GM18858 (cell line): ENCODE results near the gene VCPKMT.
A peak's percentile ranks its signal among the peaks of the same experiment; 100 is the strongest.

ENCODE experiments used
- ATAC-seq: cut with Tn5 transposase; IDR thresholded peaks from one replicate; pipeline ENCODE4 v1.9.1; 2021; ENCODE audit not compliant: unreplicated experiment

Gene VCPKMT

DNA sequence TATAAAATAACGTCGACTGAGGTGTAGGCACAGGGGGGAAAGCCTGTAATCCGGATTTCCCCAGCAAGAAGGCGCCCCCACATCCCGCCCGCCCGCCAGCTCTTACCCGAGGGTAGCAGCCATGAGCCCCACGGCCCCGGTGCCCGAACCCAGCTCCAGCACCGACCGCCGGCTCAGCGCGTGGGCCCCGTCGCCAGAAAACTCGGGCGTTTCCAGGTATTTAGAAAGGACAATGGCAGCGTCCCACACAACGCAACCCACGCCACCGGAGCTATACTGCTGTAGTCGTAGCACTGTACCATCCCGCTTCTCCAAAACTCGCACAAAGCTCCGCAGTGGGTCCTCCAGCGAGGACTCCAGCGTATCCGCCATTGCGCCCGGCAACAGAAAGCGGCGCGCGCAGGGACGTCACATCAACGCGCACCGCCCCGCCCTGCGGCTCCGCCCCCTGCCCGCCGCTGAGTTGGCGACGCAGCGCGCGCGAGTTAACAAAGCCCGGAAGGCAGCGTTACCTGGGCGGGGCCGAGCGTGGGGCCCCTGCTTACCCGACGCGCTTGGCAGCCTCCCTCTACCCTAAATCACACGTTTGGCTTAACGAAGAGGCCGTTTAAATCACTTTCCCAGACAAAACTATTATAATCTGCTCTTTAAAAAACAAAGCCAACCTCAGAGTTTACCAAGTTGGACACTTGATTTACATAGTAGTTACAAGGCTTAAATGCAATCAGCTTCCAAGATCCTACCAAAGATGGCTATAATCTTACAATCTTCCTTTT lies at the start of gene VCPKMT:
TSS of gene VCPKMT (minus strand) at position 392 of the 776 bp plus-strand sequence. CDS start at position 372, 20 bp downstream.
- ATAC-seq: peak; percentile 79

GRCh38 chr14:50156111-50156510 lies 39.7 kb upstream of the VCPKMT start:
- ATAC-seq: no peak

GRCh38 chr14:50148799-50149198 lies 32.4 kb upstream of the VCPKMT start:
- ATAC-seq: no peak

DNA sequence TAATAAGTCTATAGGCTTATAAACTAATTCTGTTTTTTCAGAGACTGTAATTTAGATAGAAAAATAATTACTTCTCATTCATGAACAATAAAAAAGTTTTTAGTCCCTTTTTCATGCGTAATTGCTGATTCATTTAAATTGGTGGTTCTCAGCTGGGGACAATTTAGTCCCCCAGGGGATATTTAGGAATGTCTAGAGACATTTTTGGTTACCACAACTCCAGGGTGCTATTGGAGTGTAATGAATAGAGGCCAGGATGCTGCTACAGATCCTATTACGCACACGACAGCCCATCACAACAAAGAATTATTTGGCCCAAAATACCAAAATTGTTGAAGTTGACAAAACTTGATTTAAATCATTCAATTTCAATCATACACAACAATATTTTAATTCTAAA lies 22.8 kb upstream of the VCPKMT start:
- no peak for ATAC-seq

DNA sequence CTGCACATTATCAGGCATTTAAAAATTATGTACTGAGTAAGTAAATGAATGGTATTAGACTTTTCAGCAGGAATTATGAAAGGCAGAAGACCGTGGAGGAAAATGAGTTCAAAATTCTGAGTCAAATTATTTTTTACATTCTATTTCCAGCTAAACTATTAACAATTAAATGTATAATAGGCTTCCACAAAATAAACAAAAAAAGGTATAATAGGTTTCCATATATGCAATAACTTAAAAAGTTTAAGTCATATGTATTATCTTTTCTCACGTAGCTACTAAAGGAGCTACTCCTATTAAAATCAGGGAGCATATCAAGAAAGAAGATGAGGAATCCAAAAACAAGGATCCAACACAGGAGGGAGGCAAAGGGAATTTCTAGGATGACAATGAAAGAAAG lies 11.4 kb upstream of the VCPKMT start:
- ATAC-seq: no peak

- no peak for ATAC-seq
Measured at GRCh38 chr14:50123062-50123461, 6.7 kb upstream of the VCPKMT start.

- no peak for ATAC-seq
Measured at GRCh38 chr14:50122291-50122690, 5.9 kb upstream of the VCPKMT start.

DNA sequence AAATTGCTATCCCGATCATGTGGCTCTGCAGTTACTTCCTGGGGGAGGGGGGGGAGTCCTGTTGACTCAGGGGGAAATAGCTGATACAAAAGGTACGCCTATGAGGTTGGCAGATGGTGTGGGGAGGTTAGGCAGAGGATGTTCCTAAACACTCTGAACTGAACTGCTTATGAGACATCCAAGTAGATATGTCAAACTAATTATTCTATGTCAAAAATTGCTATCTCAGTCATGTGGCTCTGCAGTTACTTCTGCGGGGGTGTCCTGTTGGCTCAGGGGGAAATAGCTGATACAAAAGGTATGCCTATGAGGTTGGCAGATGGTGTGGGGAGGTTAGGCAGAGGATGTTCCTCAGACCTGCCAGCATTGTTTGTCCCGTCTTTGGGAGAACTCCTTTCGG lies 5.1 kb upstream of the VCPKMT start:
- ATAC-seq: no peak

GRCh38 chr14:50117456-50117855 lies 1.1 kb upstream of the VCPKMT start:
- no peak for ATAC-seq

- ATAC-seq: no peak
Measured at GRCh38 chr14:50116966-50117365, 594 bp upstream of the VCPKMT start.

- peak; percentile 40 for ATAC-seq
Measured at GRCh38 chr14:50113381-50114035, 2.9 kb downstream of the VCPKMT start.

GRCh38 chr14:50110323-50111037 lies 5.9 kb downstream of the VCPKMT start:
- ATAC-seq: no peak

DNA sequence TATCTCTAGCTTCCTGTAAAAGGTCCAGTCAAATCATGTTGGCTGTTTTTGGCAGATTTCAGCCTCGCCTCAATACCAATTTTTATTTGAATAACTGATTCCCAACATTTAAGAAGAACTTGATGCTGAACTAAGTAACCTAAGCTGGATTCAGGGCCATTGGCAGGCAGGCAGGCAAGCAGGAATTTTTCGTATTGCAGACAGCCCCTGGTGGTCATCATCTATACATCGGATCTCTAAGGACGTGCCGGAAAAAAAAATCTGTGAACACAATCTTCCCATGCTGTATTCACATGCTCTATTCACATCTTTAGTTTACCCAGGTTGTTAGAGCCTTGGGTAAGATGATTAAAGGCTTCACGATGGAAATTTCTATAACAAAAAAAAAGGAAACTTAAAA lies 7.0 kb downstream of the VCPKMT start:
- ATAC-seq: no peak

- ATAC-seq: no peak
Measured at GRCh38 chr14:50107850-50108249, 8.5 kb downstream of the VCPKMT start.

DNA sequence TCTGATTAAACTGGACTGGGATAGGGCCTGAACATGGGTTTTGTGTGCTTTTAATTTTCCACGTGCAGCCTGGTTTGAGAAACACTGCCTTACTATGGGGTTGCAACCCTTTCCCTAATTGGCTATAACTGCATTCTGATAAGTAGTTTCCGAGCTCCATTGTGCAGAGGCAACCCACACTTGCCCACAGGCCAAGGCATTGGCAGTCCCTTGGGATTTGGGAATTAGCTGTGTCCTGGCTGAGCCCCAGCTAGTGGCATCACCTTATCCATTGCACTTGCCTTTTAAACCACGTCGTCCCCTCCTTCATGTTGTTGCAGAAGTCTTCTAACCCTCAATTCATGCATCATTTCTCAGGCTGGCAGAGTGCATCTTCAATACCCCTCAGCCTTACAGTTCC lies 10.2 kb downstream of the VCPKMT start:
- no peak for ATAC-seq

DNA sequence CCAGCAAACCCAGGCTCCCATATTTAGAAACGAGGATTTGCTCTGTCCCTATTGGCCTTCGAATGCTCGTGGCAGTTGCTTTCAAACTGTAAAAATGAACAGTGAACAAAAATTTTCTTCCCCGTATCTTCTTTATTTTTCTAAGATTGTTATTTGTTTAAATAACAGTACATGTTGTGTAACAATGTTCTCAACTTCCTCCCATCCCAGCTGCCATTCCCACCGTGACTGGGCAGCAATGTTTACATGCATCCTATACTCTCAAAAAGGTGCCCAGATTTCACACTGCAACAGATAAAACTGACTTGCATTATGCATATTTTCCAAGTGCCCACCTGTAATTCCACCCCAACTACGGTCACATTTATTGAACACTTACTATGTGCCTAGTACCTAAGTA lies 12.8 kb downstream of the VCPKMT start:
- no peak for ATAC-seq

- no peak for ATAC-seq
Measured at GRCh38 chr14:50101417-50101816, 15.0 kb downstream of the VCPKMT start.

- ATAC-seq: no peak
Measured at GRCh38 chr14:50100805-50101204, 15.6 kb downstream of the VCPKMT start.

DNA sequence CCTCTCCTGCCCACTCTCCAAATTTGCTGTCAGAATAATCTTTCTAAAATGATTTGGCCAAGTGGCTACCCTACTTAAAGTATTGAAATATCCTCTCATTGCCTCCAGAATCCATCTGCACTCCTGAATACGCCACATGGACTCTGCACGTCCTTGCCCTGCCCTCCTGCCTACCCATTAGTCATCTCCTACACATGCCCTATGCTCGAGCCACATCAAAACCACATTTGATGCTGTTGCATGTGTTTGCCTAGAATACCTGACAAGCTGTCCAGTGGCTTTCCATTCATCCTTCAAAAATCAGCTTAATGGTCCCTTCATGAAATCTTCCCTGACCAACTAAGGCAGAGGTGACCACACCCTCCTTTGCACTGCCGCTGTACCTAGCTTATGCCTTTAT lies 17.0 kb downstream of the VCPKMT start:
- no peak for ATAC-seq

GRCh38 chr14:50095895-50096294 lies 20.5 kb downstream of the VCPKMT start:
- ATAC-seq: no peak

DNA sequence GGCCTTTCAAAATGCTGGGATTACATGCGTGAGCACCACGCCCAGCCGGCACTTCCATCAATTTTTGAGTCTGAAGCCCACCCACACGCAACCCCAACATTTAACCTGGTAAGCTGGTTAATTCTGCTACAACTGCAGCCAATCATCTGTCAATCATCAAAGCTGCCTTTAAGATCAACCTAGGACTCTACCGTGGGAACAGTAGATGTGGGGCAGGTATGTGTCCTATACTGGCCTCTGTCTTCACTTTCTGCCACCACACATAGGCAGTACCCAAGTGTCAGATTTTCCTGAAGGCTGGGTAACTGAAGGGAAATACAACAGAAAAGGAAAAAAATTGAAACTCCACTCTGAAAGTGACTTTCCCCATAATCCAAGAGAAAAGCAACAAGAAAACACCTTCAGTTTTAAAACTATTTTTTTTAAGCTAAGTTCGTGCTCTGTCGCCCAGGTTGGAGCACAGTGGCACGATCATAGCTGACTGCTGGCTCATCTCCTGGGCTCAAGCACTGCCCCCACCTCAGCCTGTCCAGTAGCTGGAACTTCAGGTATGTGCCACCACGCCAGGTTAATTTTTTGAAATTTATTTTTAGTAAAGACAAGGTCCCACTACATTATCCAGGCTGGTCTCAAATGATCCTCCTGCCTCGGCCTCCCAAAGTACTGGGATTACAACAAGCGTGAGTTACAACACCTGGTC lies 22.2 kb downstream of the VCPKMT start:
- ATAC-seq: no peak
